Natural killer cell treated with Interleukin-12 subunit alpha and Interleukin-12 subunit beta and Interleukin-15 and Interleukin-18, amount 100 ng/mL, for 72 hours (primary cell): ENCODE measurements around the gene PCGF3. TPM values are rescaled to one million over a fixed set of nuclear protein-coding genes. Genes with fewer than 3 reads are reported as not detected.
A peak's percentile ranks its signal among the peaks of the same experiment; 100 is the strongest.

Experiments used
- ATAC-seq, 2 donors: fragments of 150-1000 bp; cut with Tn5 transposase in 1 of 2; sonication (Bioruptor Pico), chemical (Tn5 transposase) in 1 of 2; 2 replicates each; pipeline ENCODE4 v1.10.0; 2021
- DNase-seq: peaks from one replicate; pipeline ENCODE4 v3.0.0; 2022; ENCODE audit warnings: low spot score
- H3K27ac Mint-ChIP-seq, 2 donors: 1 replicate in 1 of 2; 2 replicates in 1 of 2; pipeline ENCODE4 v1.8.0; 2022; ENCODE audit warnings: mixed read lengths in 2 of 2, mild to moderate bottlenecking in 1 of 2, moderate library complexity in 1 of 2
- H3K27me3 Mint-ChIP-seq, 2 donors: 1 replicate in 1 of 2; 2 replicates in 1 of 2; pipeline ENCODE4 v1.8.0; 2022; ENCODE audit warnings: mixed read lengths in 2 of 2
- H3K36me3 Mint-ChIP-seq: one replicate; pipeline ENCODE4 v1.8.0; 2022; ENCODE audit warnings: mixed read lengths
- H3K4me1 Mint-ChIP-seq, 2 donors: 1 replicate in 1 of 2; 2 replicates in 1 of 2; pipeline ENCODE4 v1.8.0; 2022; ENCODE audit warnings: low read depth in 2 of 2, mixed read lengths in 2 of 2, mild to moderate bottlenecking in 1 of 2
- H3K4me3 Mint-ChIP-seq: one replicate; pipeline ENCODE4 v1.8.0; 2022; ENCODE audit warnings: mixed read lengths
- H3K9me3 Mint-ChIP-seq: 2 replicates; pipeline ENCODE4 v1.8.0; 2022; ENCODE audit warnings: mixed read lengths
- total RNA-seq, 2 donors: library from RNA; stranded (reverse); gene quantifications; one replicate each; pipeline ENCODE4 v1.2.3, GENCODE V29; 2022

PCGF3 gene
- total RNA-seq, 2 donors from 2014 or later = 50.6 to 54.3 TPM

GRCh38 chr4:813900-814299, 108.3 kb downstream of the PCGF3 start:
- ATAC-seq = no peak
- H3K9me3 Mint-ChIP-seq = no peaks in the 10 kb centered on the region
- H3K27me3 Mint-ChIP-seq = peaks cover 37 to 41% of the 10 kb centered on the region in 2 donors

DNA sequence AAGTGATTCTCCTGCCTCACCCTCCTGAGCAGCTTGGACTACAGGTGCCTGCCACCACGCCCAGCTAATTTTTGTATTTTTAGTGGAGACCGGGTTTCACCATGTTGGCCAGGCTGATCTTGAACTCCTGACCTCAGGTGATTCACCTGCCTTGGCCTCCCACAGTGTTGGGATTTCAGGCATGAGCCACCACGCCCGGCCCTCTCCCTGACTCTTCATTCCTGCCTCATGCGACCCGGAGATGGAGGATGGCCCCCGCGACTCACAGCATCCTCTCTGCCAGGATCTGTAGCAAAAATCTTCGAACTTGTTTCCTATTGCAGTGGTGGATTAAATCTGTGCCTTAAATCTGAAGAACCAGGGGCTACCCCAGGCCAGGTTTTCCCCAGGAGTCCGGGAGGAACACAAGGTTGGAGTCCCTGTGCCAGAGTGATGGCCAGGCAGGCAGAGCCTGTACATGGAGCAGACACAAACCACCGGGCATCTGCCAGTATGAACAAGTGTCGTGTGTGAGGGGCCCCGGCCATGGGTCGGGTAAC, 108.7 kb downstream of the PCGF3 start:
- H3K4me3 Mint-ChIP-seq = no peak overlapping the region
- no peak overlapping the region for H3K27ac Mint-ChIP-seq
- DNase-seq (no peak), ATAC-seq (no peak)
- no peaks in the 10 kb centered on the region for H3K36me3 Mint-ChIP-seq
- no peaks in the 10 kb centered on the region for H3K9me3 Mint-ChIP-seq
- H3K27me3 Mint-ChIP-seq = peaks cover 37 to 41% of the 10 kb centered on the region in 2 donors
- H3K4me1 Mint-ChIP-seq = no peaks in the 10 kb centered on the region

More at GRCh38 chr4:813900-814299, 108.3 kb downstream of the PCGF3 start:
- DNase-seq = peak; percentile 40
- no peaks in the 10 kb centered on the region for H3K36me3 Mint-ChIP-seq
- H3K4me3 Mint-ChIP-seq = no peak overlapping the region
- no peak overlapping the region for H3K27ac Mint-ChIP-seq
- no peaks in the 10 kb centered on the region for H3K4me1 Mint-ChIP-seq

- H3K27ac Mint-ChIP-seq = no peak overlapping the region
- H3K36me3 Mint-ChIP-seq = no peaks in the 10 kb centered on the region
- H3K4me3 Mint-ChIP-seq = no peak overlapping the region
- H3K27me3 Mint-ChIP-seq = peaks cover 37 to 41% of the 10 kb centered on the region in 2 donors
- no peak for ATAC-seq
- no peaks in the 10 kb centered on the region for H3K9me3 Mint-ChIP-seq
- DNase-seq = peak; percentile 39
- H3K4me1 Mint-ChIP-seq = no peaks in the 10 kb centered on the region
These were observed 110.0 kb downstream of the PCGF3 start for GRCh38 chr4:815464-816146.

DNA sequence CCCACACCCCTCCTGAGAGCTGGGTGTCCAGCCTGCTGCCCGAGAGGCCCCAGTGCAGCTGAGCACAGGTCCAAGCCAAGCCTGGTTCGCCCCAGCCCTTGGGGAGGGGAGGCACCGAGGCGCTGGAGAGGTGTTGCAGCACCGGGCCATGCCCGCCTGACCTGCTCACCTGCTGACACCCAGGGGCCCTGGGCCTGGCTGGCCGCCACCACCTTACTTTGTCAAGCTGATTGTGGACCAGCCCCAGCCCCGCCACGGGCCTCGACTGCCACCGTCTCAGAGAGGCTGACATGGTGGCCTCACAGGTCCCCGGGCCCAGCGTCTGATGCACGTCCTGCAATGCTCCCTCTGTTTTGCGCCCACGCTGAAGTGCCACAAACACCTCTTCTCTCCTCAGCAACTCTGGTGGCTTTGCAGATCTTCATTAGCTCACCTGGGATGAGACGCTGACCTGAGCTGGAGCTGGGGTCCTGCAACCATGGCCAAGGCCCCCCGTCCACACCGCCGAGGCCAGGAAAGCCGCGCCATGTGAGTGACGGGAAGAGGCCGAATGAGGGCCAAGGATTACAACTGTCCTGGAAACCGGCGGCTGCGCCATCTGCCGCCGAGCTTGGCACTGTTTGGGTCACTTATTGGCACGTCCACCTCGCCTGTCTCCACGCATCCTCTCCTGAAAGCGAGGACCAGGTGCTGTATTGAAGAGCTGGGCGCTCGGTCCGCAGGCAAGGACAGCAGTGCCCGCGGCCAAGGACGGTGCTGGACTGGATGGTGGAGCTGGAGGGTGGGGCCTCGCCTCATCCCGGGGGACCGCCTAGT, 112.7 kb downstream of the PCGF3 start:
- H3K4me3 Mint-ChIP-seq = no peak overlapping the region
- DNase-seq (peak; percentile 61), ATAC-seq (peak in 1 of 2 donors; percentile 13)
- H3K27ac Mint-ChIP-seq = no peak overlapping the region
- H3K9me3 Mint-ChIP-seq = no peaks in the 10 kb centered on the region
- no peaks in the 10 kb centered on the region for H3K4me1 Mint-ChIP-seq
- peaks cover 36 to 49% of the 10 kb centered on the region in 2 donors for H3K27me3 Mint-ChIP-seq
- H3K36me3 Mint-ChIP-seq = no peaks in the 10 kb centered on the region

DNA sequence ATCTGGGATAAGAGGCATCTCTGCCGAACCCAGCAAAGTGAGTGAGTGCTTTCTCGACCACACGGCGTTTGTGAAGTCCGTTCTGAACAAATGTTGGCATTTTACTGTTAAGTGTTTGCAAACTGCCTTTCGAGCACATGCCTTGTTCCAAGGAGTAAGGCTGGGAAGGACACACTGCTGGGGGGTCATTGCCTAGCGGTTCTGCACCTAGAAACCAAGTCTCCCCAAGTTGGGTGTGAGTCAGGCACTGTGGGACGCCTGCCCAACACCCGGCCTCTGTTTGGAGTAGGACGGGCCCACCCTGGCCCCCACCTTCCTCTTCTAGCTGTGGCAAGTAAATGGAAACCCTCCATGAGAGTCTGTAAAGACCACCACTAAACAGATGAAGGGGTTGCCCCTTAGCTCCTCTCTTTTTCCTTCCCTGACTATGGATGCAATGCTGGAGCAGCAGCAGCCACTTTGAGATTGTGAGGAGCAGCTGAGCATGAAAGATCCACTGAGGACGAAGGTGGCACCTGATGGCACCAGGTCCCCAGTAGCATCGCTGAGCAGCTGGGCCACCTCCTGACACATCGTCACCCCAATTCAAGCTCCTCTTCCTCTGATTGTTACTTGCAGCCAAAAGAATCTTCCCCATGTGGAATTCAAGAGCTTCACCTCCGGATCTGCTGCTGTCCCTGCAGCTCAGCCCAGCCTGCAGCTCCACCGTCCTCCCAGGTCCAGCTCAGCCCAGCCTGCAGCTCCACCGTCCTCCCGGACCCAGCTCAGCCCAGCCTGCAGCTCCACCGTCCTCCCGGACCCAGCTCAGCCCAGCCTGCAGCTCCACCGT, 114.0 kb downstream of the PCGF3 start:
- Mint-ChIP-seq H3K4me3 (no peak overlapping the region), H3K36me3 (no peaks in the 10 kb centered on the region), H3K27me3 (peaks cover 26 to 37% of the 10 kb centered on the region in 2 donors), H3K4me1 (no peaks in the 10 kb centered on the region), H3K9me3 (no peaks in the 10 kb centered on the region), H3K27ac (no peak overlapping the region)
- DNase-seq (peak; percentile 41), ATAC-seq (no peak)

Other genes starting within 250 kb of the PCGF3 start
- 10 to 100 TPM; 30.7 to 48.6 TPM for gene ZNF721, start 206.7 kb upstream of the PCGF3 start, total RNA-seq
- 10 to 100 TPM; 56.4 to 74.8 TPM for gene PIGG, start 206.6 kb upstream of the PCGF3 start, total RNA-seq
- gene TMEM271, start 129.5 kb upstream of the PCGF3 start, total RNA-seq = not detected
- 10 to 100 TPM; 14.1 to 14.8 TPM for gene PDE6B, start 80.3 kb upstream of the PCGF3 start, total RNA-seq
- gene ATP5ME, start 31.6 kb upstream of the PCGF3 start, total RNA-seq = 100 to 1,000 TPM; 187 to 224 TPM
- gene MYL5, start 31.3 kb upstream of the PCGF3 start, total RNA-seq = 10 to 100 TPM; 13.5 to 24.6 TPM
- gene SLC49A3, start 16.7 kb upstream of the PCGF3 start, total RNA-seq = 10 to 100 TPM; 10.5 to 15.9 TPM
- gene CPLX1, start 120.3 kb downstream of the PCGF3 start, total RNA-seq = not detected
- 100 to 1,000 TPM; 168 to 234 TPM for gene GAK, start 226.5 kb downstream of the PCGF3 start, total RNA-seq
- 10 to 100 TPM; 26.5 to 29.2 TPM for gene TMEM175, start 226.6 kb downstream of the PCGF3 start, total RNA-seq